WTC11 (cell line): Measurements from ENCODE around the gene COL17A1.

Experiments
- TP53 ChIP-seq: sonication (generic); formaldehyde crosslinking; IDR thresholded peaks from 2 replicates; pipeline ENCODE4 v1.8.1; 2023; ENCODE audit warnings: mild to moderate bottlenecking, missing genetic modification reagents
- ZNF396 ChIP-seq: fragments of 250-450 bp; sonication (Bioruptor Pico); IDR thresholded peaks from 2 replicates; pipeline ENCODE4 v1.8.0; 2021; ENCODE audit warnings: mild to moderate bottlenecking, moderate library complexity, borderline replicate concordance
- TF ChIP-seq, protein P1 (sequence below): sonication (generic); formaldehyde crosslinking; IDR thresholded peaks from 2 replicates; pipeline ENCODE4 v1.8.1; 2023; ENCODE audit warnings: mild to moderate bottlenecking, missing genetic modification reagents
- TF ChIP-seq, protein P2 (sequence below): sonication (generic); formaldehyde crosslinking; IDR thresholded peaks from 2 replicates; pipeline ENCODE4 v1.8.0; 2022; ENCODE audit warnings: mild to moderate bottlenecking, missing genetic modification reagents
- TF ChIP-seq, protein P3 (sequence below): fragments of 250-450 bp; sonication (Bioruptor Pico); IDR thresholded peaks from 2 replicates; pipeline ENCODE4 v2.1.2; 2022; ENCODE audit warnings: mild to moderate bottlenecking, moderate library complexity
- TF ChIP-seq, protein P4 (sequence below): fragments of 200-600 bp; IDR thresholded peaks from 2 replicates; pipeline ENCODE4 v1.8.0; 2022; ENCODE audit warnings: antibody characterized with exemption
- TF ChIP-seq, protein P5 (sequence below): sonication (generic); formaldehyde crosslinking; IDR thresholded peaks from 2 replicates; pipeline ENCODE4 v1.8.0; 2022; ENCODE audit warnings: mild to moderate bottlenecking, missing genetic modification reagents
- TF ChIP-seq, protein P6 (sequence below): sonication (generic); formaldehyde crosslinking; IDR thresholded peaks from 2 replicates; pipeline ENCODE4 v1.8.1; 2022; ENCODE audit warnings: low read depth, missing genetic modification reagents, borderline replicate concordance

DNA sequence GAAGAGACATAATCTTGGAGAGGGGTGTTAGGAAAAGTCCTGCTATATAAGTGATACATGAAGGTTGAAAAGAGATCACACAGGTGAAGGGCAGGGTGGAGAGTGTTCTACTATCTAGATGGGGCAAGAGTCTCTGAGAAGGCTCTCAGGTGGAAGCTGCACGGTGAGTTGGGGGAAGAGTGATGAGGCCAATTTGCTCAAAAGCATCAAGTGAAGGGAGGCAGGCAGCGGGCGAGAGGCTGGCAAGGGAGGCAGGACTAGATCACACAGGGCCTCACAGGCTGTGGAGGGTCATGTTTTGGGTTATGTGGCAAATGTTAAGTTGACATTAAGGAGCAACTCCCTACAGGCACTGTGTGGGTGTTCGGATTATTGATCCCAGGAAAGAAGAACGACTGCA is 2.6 kb upstream of the COL17A1 start:
- TF ChIP-seq ZNF396 (CRISPR knock-in tag): no peak
- TF ChIP-seq TP53 (CRISPR knock-in tag): no peak
- TF ChIP-seq, protein P1, sequence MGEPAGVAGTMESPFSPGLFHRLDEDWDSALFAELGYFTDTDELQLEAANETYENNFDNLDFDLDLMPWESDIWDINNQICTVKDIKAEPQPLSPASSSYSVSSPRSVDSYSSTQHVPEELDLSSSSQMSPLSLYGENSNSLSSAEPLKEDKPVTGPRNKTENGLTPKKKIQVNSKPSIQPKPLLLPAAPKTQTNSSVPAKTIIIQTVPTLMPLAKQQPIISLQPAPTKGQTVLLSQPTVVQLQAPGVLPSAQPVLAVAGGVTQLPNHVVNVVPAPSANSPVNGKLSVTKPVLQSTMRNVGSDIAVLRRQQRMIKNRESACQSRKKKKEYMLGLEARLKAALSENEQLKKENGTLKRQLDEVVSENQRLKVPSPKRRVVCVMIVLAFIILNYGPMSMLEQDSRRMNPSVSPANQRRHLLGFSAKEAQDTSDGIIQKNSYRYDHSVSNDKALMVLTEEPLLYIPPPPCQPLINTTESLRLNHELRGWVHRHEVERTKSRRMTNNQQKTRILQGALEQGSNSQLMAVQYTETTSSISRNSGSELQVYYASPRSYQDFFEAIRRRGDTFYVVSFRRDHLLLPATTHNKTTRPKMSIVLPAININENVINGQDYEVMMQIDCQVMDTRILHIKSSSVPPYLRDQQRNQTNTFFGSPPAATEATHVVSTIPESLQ (CRISPR knock-in tag): no peak
- TF ChIP-seq, protein P2, sequence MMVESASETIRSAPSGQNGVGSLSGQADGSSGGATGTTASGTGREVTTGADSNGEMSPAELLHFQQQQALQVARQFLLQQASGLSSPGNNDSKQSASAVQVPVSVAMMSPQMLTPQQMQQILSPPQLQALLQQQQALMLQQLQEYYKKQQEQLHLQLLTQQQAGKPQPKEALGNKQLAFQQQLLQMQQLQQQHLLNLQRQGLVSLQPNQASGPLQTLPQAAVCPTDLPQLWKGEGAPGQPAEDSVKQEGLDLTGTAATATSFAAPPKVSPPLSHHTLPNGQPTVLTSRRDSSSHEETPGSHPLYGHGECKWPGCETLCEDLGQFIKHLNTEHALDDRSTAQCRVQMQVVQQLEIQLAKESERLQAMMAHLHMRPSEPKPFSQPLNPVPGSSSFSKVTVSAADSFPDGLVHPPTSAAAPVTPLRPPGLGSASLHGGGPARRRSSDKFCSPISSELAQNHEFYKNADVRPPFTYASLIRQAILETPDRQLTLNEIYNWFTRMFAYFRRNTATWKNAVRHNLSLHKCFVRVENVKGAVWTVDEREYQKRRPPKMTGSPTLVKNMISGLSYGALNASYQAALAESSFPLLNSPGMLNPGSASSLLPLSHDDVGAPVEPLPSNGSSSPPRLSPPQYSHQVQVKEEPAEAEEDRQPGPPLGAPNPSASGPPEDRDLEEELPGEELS (CRISPR knock-in tag): no peak
- TF ChIP-seq, protein P3, sequence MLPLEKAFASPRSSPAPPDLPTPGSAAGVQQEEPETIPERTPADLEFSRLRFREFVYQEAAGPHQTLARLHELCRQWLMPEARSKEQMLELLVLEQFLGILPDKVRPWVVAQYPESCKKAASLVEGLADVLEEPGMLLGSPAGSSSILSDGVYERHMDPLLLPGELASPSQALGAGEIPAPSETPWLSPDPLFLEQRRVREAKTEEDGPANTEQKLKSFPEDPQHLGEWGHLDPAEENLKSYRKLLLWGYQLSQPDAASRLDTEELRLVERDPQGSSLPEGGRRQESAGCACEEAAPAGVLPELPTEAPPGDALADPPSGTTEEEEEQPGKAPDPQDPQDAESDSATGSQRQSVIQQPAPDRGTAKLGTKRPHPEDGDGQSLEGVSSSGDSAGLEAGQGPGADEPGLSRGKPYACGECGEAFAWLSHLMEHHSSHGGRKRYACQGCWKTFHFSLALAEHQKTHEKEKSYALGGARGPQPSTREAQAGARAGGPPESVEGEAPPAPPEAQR (CRISPR knock-in tag): no peak
- TF ChIP-seq, protein P4, sequence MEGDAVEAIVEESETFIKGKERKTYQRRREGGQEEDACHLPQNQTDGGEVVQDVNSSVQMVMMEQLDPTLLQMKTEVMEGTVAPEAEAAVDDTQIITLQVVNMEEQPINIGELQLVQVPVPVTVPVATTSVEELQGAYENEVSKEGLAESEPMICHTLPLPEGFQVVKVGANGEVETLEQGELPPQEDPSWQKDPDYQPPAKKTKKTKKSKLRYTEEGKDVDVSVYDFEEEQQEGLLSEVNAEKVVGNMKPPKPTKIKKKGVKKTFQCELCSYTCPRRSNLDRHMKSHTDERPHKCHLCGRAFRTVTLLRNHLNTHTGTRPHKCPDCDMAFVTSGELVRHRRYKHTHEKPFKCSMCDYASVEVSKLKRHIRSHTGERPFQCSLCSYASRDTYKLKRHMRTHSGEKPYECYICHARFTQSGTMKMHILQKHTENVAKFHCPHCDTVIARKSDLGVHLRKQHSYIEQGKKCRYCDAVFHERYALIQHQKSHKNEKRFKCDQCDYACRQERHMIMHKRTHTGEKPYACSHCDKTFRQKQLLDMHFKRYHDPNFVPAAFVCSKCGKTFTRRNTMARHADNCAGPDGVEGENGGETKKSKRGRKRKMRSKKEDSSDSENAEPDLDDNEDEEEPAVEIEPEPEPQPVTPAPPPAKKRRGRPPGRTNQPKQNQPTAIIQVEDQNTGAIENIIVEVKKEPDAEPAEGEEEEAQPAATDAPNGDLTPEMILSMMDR: no peak
- TF ChIP-seq, protein P5, sequence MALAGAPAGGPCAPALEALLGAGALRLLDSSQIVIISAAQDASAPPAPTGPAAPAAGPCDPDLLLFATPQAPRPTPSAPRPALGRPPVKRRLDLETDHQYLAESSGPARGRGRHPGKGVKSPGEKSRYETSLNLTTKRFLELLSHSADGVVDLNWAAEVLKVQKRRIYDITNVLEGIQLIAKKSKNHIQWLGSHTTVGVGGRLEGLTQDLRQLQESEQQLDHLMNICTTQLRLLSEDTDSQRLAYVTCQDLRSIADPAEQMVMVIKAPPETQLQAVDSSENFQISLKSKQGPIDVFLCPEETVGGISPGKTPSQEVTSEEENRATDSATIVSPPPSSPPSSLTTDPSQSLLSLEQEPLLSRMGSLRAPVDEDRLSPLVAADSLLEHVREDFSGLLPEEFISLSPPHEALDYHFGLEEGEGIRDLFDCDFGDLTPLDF (CRISPR knock-in tag): no peak
- TF ChIP-seq, protein P6, sequence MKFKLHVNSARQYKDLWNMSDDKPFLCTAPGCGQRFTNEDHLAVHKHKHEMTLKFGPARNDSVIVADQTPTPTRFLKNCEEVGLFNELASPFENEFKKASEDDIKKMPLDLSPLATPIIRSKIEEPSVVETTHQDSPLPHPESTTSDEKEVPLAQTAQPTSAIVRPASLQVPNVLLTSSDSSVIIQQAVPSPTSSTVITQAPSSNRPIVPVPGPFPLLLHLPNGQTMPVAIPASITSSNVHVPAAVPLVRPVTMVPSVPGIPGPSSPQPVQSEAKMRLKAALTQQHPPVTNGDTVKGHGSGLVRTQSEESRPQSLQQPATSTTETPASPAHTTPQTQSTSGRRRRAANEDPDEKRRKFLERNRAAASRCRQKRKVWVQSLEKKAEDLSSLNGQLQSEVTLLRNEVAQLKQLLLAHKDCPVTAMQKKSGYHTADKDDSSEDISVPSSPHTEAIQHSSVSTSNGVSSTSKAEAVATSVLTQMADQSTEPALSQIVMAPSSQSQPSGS (CRISPR knock-in tag): no peak
